HG03039 (cell line): Measurements from ENCODE around the gene FAM13A.

Experiments
- ATAC-seq: cut with Tn5 transposase; IDR thresholded peaks from one replicate; pipeline ENCODE4 v1.9.1; 2021; ENCODE audit warnings: mild to moderate bottlenecking, moderate library complexity; ENCODE audit not compliant: unreplicated experiment

The FAM13A gene

DNA sequence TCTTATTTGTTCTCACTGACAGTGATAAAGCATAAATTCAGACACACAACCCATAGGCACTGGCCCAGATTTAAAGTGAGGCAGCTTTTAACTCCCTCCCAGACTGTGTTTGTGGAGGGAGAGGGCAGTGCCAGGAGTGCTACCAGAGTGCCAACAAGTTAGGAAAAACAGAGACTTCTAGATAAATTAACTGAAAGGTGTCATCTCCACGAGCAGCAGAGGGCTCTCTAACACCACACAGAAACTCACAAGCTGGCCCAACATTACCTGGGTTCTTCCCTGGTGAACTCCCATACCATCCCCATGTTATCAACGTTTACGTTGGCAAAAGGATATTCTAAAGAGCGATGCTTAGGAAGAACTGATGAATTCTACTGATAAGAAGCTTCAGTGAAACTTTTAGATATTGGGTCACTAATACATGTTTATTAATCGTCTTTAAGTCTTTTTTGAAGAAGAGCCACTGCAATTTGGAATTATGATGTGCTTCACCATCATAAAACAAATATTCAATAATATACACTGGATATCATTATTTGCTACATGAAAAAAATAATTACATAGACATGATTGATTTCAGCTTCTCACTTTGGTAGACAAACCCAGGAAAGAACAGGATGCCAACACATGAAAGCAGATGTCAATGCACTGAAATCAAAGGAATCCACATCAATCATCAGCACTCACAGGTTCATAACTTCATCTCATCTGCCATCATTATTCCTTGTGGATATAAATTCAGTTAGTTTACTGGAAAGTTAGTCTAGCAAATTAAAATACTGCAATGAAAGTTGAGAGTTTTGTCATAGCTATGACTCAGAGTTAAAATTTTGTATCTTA, 238.1 kb downstream of the FAM13A start:
- ATAC-seq: no peak

GRCh38 chr4:88817740-88818139, 239.2 kb downstream of the FAM13A start:
- ATAC-seq: no peak

- ATAC-seq: no peak
Measured at GRCh38 chr4:88816360-88816759, 240.6 kb downstream of the FAM13A start.

DNA sequence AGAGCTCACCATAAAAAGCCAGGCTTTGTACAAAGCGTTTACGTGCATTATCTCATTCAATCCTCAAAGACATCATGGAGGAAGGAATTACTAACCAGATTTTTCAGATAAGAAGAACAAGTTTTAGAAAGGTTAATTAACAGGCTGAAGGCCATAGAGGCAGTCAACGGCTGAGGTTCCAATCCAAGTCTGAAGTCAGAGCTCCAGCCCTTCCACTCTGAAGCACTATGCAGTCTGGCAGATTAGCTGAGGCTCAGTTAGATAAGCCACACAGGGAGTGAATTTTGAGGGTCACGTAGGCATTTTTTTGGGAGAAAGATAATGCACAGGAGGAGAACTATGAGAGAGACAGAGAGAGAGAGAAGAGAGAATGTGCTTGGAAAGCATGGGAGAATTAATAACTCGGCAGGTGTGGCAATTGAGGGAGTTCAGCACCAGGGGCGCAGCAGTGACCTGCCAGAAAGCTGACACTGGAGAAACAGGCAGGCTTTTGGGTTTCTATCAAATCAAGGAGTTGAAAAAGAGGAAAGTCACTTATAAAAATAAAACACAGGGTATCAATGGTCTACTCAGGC, 242.9 kb downstream of the FAM13A start:
- ATAC-seq: no peak

DNA sequence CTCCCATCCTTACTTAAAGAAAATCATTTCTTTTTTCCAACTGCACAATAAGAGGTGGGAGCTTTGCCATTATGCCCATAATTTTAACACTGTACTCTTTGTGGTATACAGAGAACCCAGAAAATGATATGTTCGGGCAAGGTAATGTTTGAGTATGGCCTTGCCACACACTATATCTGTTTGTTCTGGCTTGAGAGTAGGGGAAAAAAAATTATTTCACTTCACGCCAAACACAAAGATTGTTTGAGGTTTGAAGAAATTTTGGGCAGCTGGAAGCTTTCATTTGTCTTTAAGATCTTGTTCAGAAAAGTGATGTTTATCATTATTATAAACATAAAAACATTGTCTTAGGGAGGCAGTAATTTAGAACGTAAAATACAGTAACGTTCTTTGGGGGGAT, 244.0 kb downstream of the FAM13A start:
- ATAC-seq: no peak

- ATAC-seq: no peak
Measured at GRCh38 chr4:88812420-88812819, 244.6 kb downstream of the FAM13A start.

DNA sequence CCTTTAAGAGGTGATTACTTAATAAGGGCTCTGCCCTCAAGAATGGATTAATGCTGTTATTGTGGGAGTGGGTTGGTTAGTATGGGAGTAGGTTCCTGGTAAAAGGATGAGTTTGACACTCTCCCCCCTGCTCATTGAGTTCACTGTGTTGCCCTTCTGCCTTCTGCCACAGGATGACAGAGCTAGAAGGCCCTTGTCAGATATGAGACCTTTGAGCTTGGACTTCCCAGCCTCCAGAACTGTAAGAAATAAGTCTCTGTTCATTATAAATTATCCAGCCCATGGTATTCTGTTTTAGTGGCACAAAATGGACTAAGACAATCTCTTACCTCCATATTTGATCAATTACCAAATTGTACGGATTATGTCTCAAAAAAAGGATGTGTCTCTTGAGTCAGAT, 245.1 kb downstream of the FAM13A start:
- ATAC-seq: no peak

DNA sequence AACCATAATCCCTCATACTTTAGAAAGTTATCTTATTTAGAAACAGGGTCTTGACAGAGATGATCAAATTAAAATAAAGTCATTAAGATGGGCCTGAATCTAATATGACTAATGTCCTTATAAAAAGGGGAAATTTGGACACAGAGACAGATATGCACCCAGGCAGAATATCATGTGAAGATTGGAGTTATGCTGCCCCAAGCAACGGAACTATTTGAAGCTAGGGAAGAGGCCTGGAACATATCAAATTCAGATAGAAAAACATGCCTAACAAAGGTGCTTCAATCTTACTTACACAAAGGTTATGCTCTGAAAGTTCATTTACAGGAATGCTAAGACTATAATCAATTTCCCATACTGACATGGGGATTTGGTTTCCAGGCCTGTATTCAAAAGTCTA, 246.7 kb downstream of the FAM13A start:
- ATAC-seq: no peak

GRCh38 chr4:88809576-88810219, 247.3 kb downstream of the FAM13A start:
- ATAC-seq: no peak

- ATAC-seq: no peak
Measured at GRCh38 chr4:88809101-88809500, 247.9 kb downstream of the FAM13A start.

GRCh38 chr4:88807499-88807898, 249.5 kb downstream of the FAM13A start:
- ATAC-seq: no peak

DNA sequence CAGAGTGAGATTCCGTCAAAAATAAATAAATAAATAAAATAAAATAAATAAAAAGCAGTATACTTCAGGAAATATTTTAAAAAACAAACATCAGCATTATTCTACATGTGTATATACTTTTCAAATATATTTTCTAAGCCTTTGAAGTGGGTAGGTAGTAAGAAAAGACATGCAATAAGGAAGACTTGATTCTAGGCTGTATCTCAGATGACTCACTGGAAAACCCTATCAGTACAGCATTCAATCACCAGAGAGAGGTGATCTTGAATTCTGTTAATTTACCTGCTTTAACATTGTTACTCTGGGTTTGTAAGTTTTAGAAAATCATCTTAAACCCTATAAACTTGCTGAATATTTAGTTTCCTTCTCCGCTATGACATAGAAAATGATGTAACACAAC, 252.8 kb downstream of the FAM13A start:
- no peak for ATAC-seq

DNA sequence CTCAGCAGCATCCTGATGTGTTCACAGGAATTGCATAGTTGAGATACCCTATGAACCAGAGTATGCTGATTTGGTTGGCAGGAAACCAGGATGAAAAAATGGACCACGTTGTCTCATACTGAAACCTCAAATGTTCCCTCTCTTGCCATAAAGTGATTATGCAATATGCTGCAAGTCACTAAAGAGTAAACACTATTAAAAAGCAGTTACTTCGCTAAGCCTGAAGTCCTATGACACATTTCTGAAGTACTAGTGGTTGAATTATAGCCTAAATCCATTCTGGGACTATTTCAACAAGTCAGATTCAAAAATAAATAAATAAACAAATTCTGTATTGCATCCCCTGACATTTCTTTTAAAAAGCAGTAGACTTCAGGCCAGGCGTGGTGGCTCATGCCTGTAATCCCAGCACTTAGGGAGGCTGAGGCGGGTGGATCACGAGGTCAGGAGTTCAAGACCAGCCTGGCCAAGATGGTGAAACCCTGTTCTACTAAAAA, 253.3 kb downstream of the FAM13A start:
- peak; percentile 75 for ATAC-seq

DNA sequence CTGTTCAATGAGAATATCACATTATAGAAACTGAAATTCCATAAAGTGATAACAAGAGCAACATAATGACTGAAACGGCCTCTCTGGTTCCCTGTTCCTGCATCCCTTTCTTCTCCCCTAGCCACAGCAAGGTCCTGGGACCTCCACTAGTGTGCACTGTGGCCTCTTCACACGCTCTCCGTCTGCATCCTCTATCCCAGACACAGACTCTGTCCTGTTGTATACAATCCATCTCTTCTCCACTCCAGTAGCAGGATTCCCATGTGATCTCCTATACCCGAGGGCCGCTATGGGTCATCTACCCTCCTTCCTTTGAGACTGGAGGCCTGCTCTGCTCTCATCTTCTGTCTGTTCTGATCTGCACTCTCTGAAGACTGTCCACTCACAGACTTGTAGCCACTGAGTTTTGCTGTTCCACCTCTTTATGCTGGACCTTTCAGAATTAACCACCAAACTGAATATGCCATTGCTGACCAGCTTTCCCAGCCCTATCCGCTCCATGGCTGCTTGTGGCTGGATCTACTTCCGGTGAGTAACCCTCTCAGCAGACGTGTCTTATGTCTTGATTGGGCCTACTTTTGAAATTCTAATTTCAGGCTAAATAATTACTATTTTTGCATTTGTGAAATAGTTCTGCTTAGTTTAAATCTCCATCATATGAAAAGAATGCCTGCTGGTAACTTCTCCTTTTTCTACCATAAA, 254.2 kb downstream of the FAM13A start:
- ATAC-seq: no peak

DNA sequence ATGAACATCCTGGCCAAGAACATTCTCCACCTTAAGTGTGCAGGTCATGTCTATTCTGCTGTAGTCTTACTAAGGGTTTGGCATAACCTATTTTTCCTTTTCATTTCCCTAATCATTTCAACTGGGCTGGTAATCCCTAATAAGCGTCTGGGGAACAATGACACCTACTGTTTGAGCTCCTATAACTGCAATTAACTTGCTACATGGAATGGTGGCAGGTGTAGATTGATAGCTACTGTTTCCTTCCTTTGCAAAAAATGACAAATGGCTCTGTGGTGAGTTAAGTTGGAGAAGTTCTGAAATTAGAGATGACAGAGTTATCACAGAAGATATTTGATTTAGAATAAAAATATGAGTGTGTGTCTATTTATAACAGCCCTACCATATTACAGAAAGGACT, 254.8 kb downstream of the FAM13A start:
- ATAC-seq: no peak

DNA sequence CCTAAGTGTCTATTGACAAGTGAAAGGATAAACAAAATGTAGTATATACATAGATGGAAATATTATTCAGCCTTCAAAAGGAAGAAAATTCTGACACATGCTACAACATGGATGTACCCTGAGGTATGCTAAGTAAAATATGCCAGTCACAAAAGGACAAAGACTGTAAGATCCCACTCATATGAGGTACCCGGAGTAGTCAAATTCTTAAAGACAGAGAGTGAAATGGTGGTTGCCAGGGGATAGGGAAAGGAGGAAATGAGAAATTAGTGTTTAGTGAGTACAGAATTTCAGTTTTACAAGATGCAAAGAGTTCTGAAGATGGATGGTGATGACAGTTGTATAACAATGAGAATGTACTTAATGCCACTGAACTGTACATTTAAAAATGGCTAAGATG, 257.1 kb downstream of the FAM13A start:
- no peak for ATAC-seq

DNA sequence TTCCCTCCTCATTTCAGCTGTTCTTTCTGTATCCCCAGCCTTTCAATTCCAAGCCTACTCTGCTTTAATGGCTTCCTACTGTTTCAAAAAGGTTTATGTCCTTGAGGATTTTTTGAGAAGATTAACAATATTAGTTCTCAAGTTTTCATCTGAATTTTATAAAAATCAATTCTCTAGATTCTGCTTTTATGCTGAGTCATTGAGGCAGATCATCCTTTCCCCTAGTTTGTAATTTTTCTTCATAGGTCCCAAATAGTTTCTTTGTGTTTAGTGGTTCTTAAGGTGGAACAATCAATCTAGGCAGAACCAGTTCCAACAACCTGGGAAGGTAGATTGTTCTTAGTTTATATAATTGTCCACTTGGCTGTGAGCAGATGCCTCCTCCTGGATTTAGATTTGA, 259.3 kb downstream of the FAM13A start:
- no peak for ATAC-seq

DNA sequence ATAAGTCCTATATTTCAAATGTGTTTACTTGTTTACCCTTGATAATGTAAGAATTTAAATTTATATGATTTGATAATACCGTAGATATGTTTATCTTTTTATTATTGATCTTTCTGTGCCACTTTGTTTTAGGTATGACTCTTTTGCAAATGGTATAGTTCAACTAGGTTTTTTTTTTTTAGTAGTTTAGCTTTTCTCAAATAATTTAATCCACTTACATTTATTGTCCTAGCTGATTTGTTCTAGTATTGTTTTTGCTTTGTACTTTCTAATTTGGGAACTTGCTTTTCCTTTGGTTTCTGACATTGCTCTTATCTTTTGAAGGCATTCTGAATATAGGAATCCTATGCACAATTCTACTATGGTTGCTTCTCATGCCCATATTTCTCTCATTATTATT, 260.4 kb downstream of the FAM13A start:
- no peak for ATAC-seq

GRCh38 chr4:88794952-88795351, 262.0 kb downstream of the FAM13A start:
- ATAC-seq: no peak

- ATAC-seq: no peak
Measured at GRCh38 chr4:88794087-88794690, 262.8 kb downstream of the FAM13A start.

DNA sequence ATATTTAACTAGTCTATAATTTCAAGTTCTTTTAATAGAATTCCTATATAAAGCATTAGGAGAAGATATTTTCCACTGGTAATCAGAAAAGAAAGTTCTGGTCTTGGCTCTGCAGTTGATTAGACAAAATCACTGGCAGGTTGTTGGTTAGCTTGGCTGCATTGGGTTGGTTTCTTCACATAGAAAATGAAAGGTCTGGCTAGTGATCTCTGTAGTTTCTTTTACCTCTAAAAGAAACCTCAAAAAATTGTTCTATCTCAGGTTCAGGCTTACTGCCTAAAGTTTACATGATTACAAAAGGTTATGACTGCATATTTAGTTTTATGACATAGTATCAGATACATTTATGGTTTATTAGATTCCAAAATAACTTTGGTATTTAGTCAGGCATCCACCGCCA, 263.5 kb downstream of the FAM13A start:
- ATAC-seq: peak; percentile 50
